Measurements from ENCODE around the gene ADAMTS9.

ADAMTS9 gene

GRCh38 chr3:64684715-64685261 is 3.0 kb downstream of the ADAMTS9 start:
- DNase-seq, result no peak

- no peak for DNase-seq
These were observed 6.0 kb downstream of the ADAMTS9 start for GRCh38 chr3:64681827-64682226.

- no peak for DNase-seq
These were observed 6.8 kb downstream of the ADAMTS9 start for GRCh38 chr3:64681015-64681414.

GRCh38 chr3:64680334-64680733 is 7.5 kb downstream of the ADAMTS9 start:
- no peak for DNase-seq

- DNase-seq, result no peak
These were observed 9.7 kb downstream of the ADAMTS9 start for GRCh38 chr3:64677961-64678716.

- DNase-seq, result no peak
These were observed 11.0 kb downstream of the ADAMTS9 start for GRCh38 chr3:64676831-64677230.

GRCh38 chr3:64675687-64676247 is 12.0 kb downstream of the ADAMTS9 start:
- no peak for DNase-seq

GRCh38 chr3:64674591-64675076 is 13.2 kb downstream of the ADAMTS9 start:
- no peak for DNase-seq

GRCh38 chr3:64673159-64673715 is 14.6 kb downstream of the ADAMTS9 start:
- DNase-seq, result no peak

GRCh38 chr3:64668582-64669510 is 19.0 kb downstream of the ADAMTS9 start:
- no peak for DNase-seq

- no peak for DNase-seq
These were observed 19.8 kb downstream of the ADAMTS9 start for GRCh38 chr3:64667887-64668581.

GRCh38 chr3:64667138-64667537 is 20.7 kb downstream of the ADAMTS9 start:
- no peak for DNase-seq

- DNase-seq, result no peak
These were observed 21.6 kb downstream of the ADAMTS9 start for GRCh38 chr3:64666171-64666588.

GRCh38 chr3:64664397-64664796 is 23.4 kb downstream of the ADAMTS9 start:
- DNase-seq, result no peak

GRCh38 chr3:64659617-64659978 is 28.2 kb downstream of the ADAMTS9 start:
- DNase-seq, result no peak

GRCh38 chr3:64658001-64658400 is 29.8 kb downstream of the ADAMTS9 start:
- DNase-seq, result no peak

- DNase-seq, result no peak
These were observed 31.3 kb downstream of the ADAMTS9 start for GRCh38 chr3:64656544-64656943.

- DNase-seq, result no peak
These were observed 32.6 kb downstream of the ADAMTS9 start for GRCh38 chr3:64655160-64655559.

- no peak for DNase-seq
These were observed 33.8 kb downstream of the ADAMTS9 start for GRCh38 chr3:64654013-64654412.

GRCh38 chr3:64653101-64653500 is 34.7 kb downstream of the ADAMTS9 start:
- DNase-seq, result no peak

GRCh38 chr3:64651741-64652241 is 36.0 kb downstream of the ADAMTS9 start:
- DNase-seq, result no peak

- no peak for DNase-seq
These were observed 36.5 kb downstream of the ADAMTS9 start for GRCh38 chr3:64651303-64651702.

All from activated T-cell treated with anti-CD3 and anti-CD28 coated beads, Interleukin-2, amount 50 U/mL, for 48 hours (primary cell).